AG10803 (cell line): ENCODE measurements around the gene ADNP2.

Experiments
- DNase-seq: peaks from one replicate; pipeline ENCODE4 v3.0.0; 2010; ENCODE audit warnings: low read depth
- H3K4me3 ChIP-seq: 2 replicates; pipeline ENCODE4 v1.5.1; 2011; ENCODE audit warnings: mild to moderate bottlenecking, low read length, control low read depth
- TF ChIP-seq, protein P1 (sequence below): conservative IDR thresholded peaks from 2 replicates; pipeline ENCODE4 v1.5.1; 2011; ENCODE audit warnings: mild to moderate bottlenecking, low read length, control low read depth, inconsistent platforms

The ADNP2 gene

DNA sequence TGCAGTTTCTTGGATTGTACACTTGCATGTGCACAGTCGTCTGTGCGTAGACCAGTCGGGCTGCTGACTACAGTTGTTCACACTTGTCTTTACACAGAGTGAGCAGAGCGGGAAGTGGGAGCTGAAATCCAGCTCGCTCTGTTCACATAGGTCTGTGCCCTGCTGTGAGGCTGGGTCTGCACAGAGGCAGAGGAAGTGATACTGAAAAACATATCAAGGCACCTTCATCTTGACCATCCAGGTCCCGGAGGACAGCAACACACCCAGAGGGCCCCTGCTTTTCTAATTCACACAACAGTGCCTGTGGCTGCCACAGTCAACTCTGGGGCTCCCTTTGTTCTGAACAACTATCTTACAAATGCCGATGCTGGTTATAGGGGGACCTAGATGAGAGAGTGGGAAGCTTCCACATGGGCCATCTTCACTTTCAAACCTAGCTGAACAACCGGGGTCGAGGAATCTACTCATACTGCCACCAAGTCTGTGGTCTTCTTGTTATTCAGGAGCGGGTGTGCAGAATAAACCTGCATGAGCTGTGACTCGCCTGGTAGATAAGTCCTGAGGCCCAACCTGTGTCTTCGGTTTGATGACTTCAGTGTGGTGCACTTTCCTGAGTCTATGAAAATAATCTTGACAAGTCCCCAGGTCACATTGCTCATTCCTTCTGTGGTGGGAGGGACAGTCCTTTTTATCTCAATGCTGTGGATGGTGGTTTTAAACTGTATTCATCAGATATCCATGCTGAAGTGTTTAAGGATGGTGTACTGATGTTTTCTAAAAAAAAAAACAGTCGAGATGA lies 3.5 kb upstream of the ADNP2 start:
- no peak overlapping the region for H3K4me3 ChIP-seq
- TF ChIP-seq, protein P1, sequence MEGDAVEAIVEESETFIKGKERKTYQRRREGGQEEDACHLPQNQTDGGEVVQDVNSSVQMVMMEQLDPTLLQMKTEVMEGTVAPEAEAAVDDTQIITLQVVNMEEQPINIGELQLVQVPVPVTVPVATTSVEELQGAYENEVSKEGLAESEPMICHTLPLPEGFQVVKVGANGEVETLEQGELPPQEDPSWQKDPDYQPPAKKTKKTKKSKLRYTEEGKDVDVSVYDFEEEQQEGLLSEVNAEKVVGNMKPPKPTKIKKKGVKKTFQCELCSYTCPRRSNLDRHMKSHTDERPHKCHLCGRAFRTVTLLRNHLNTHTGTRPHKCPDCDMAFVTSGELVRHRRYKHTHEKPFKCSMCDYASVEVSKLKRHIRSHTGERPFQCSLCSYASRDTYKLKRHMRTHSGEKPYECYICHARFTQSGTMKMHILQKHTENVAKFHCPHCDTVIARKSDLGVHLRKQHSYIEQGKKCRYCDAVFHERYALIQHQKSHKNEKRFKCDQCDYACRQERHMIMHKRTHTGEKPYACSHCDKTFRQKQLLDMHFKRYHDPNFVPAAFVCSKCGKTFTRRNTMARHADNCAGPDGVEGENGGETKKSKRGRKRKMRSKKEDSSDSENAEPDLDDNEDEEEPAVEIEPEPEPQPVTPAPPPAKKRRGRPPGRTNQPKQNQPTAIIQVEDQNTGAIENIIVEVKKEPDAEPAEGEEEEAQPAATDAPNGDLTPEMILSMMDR, result no peak
- no peak for DNase-seq

DNA sequence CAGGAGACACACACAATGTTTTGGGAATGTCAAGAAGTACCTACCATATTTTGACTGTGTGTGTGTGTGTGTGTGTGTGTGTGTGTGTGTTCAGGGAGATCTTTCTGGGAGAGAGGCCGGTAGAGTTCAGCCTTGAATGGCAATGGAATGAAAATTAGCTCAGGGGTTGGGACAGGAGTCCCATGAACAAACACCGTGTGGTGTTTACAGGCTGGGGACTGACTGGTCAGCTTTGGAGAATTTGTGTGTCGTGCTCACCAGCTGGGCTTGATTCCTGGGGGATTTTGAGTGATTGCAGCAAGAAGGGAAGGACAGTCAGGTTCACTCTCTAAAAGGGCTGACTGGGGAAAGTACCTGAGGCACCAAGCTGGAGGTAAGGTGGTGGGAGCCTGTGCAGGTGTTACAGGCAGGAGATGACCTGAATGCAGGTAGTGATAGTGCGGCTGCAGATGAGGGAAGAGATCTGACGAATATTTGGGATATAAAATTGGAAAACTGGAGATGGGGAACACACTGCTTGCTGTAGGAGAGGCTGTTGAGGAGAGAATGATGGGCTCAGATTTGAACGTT lies 2.5 kb upstream of the ADNP2 start:
- TF ChIP-seq, protein P1, result no peak
- H3K4me3 ChIP-seq, result no peak overlapping the region
- peak; percentile 9 for DNase-seq

- H3K4me3 ChIP-seq, result no peak overlapping the region
- DNase-seq, result no peak
- TF ChIP-seq, protein P1, result no peak
Observed at GRCh38 chr18:80107426-80107825, 1.6 kb upstream of the ADNP2 start.

GRCh38 chr18:80108121-80108536 lies 933 bp upstream of the ADNP2 start:
- DNase-seq, result no peak
- no peak overlapping the region for H3K4me3 ChIP-seq
- TF ChIP-seq, protein P1, result no peak

GRCh38 chr18:80109676-80110078 lies 615 bp downstream of the ADNP2 start:
- DNase-seq, result peak; percentile 27
- TF ChIP-seq, protein P1, result no peak
- H3K4me3 ChIP-seq, result peak overlapping the region; percentile 80

DNA sequence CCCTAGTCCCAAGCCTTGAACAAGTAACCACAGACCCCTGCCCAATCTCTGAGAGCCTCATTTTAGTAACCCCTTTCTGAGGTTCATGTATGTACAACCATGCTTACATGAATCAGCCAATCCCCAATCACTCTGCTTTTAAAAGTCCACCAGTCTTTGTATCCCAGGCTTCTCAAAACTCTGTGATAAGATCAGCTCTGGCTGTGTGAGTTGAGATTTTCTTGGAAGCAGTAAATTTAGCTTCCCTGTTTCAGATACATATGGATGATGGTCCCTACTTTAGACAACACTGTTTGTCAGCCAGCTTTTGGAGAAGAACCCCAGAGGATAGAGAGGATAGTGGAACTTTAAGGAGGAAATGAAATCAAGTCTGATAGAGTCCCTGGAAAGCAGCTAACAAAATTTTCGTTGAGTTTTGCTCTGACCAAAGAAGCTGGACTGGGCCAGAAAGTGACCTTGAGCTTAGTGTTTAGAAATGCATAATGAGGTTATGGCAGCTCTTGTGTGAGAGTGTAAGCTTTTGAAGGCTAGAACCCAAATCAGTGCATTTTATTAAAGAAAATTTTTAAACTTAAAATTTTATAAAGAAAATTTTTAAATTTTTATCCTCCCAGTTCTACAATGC lies 3.7 kb downstream of the ADNP2 start:
- TF ChIP-seq, protein P1, result no peak
- no peak overlapping the region for H3K4me3 ChIP-seq
- DNase-seq, result no peak
